MM.1S (cell line): ENCODE data around the gene IQGAP1.
"Not testable (repeated sequence)": the region's sequence is repeated elsewhere in the genome, so short reads cannot be mapped to it uniquely, and the experiment has no call there.

Experiments used
- DNase-seq: peaks from one replicate; pipeline ENCODE4 v3.0.0-alpha.2; 2015
- H2AFZ ChIP-seq: fragments of 300-600 bp; sonication (generic); 2 replicates; pipeline ENCODE4 v1.6.0; 2016; ENCODE audit warnings: antibody characterized with exemption, low read length
- H3F3A ChIP-seq: fragments of 300-600 bp; sonication (generic); 2 replicates; pipeline ENCODE4 v1.6.1; 2016; ENCODE audit warnings: mild to moderate bottlenecking, antibody characterized with exemption, low read length, moderate library complexity, mixed read lengths; ENCODE audit not compliant: insufficient read depth
- H3K27ac ChIP-seq: fragments of 300-600 bp; sonication (generic); 2 replicates; pipeline ENCODE4 v1.5.1; 2016; ENCODE audit warnings: mild to moderate bottlenecking, low read length
- H3K27me3 ChIP-seq: fragments of 300-600 bp; sonication (generic); replicated peaks from 2 replicates; pipeline ENCODE4 v1.6.0; 2016; ENCODE audit warnings: low read length; ENCODE audit not compliant: insufficient read depth
- H3K36me3 ChIP-seq: fragments of 300-600 bp; sonication (generic); replicated peaks from 2 replicates; pipeline ENCODE4 v1.6.1; 2016; ENCODE audit warnings: mild to moderate bottlenecking, low read length, mixed read lengths; ENCODE audit not compliant: insufficient read depth
- H3K4me1 ChIP-seq: fragments of 300-600 bp; sonication (generic); 2 replicates; pipeline ENCODE4 v1.6.1; 2016; ENCODE audit warnings: low read length, mixed read lengths
- H3K4me2 ChIP-seq: fragments of 300-600 bp; sonication (generic); 2 replicates; pipeline ENCODE4 v1.6.0; 2016; ENCODE audit warnings: low read depth, low read length
- H3K4me3 ChIP-seq: fragments of 300-600 bp; sonication (generic); 2 replicates; pipeline ENCODE4 v1.5.1; 2016; ENCODE audit warnings: low read length, mixed read lengths
- H3K79me2 ChIP-seq: fragments of 300-600 bp; sonication (generic); 2 replicates; pipeline ENCODE4 v1.6.1; 2016; ENCODE audit warnings: mixed run types, low read length, mixed read lengths
- H3K9ac ChIP-seq: fragments of 300-600 bp; sonication (generic); 2 replicates; pipeline ENCODE4 v1.6.1; 2016; ENCODE audit warnings: low read length, mixed read lengths
- H3K9me2 ChIP-seq: fragments of 300-600 bp; sonication (generic); replicated peaks from 2 replicates; pipeline ENCODE4 v1.6.1; 2016; ENCODE audit warnings: mild to moderate bottlenecking, low read length, mixed read lengths; ENCODE audit not compliant: insufficient read depth
- H3K9me3 ChIP-seq: fragments of 300-600 bp; sonication (generic); replicated peaks from 2 replicates; pipeline ENCODE4 v1.6.1; 2016; ENCODE audit warnings: mild to moderate bottlenecking, low read length, mixed read lengths; ENCODE audit not compliant: insufficient read depth
- H4K20me1 ChIP-seq: fragments of 300-600 bp; sonication (generic); 2 replicates; pipeline ENCODE4 v1.6.1; 2016; ENCODE audit warnings: mild to moderate bottlenecking, low read length, moderate library complexity, mixed read lengths; ENCODE audit not compliant: insufficient read depth
- EZH2 ChIP-seq: fragments of 300-600 bp; sonication (generic); optimal IDR thresholded peaks from 2 replicates; pipeline ENCODE3; 2017; ENCODE audit warnings: low read depth, mild to moderate bottlenecking, antibody characterized with exemption, low read length, mixed read lengths
- EZH2phosphoT487 ChIP-seq: fragments of 300-600 bp; sonication (generic); IDR thresholded peaks from 2 replicates; pipeline ENCODE4 v1.6.1; 2018; ENCODE audit warnings: antibody characterized with exemption, low read length
- TF ChIP-seq, protein P1 (sequence below): fragments of 300-600 bp; sonication (generic); IDR thresholded peaks from 2 replicates; pipeline ENCODE4 v1.5.1; 2016; ENCODE audit warnings: antibody characterized with exemption, low read length, mixed read lengths

Gene IQGAP1

DNA sequence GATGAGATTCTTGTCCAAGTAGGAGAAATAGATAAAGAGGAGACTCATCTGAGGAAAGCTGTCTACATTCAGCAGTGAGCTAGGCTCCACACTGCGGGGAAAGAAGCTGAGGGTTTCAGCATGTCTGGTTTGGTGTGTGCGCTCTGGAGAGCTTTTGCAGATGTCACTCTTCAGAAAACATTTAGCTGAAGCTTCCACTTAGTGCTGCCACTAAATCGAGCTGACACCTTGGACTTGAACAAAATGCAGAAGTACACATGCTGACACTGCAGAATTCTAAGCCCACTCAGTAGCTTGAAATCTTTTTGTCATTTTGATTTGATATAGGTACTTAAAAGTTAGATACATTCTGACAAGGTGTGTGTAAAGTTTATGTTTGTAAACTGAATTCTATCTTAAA lies 109.3 kb downstream of the IQGAP1 start:
- H3K9me3 ChIP-seq, result no peaks in the 10 kb centered on the region
- DNase-seq, result no peak
- no peak overlapping the region for H3K27ac ChIP-seq
- no peak overlapping the region for H3K4me2 ChIP-seq
- no peaks in the 10 kb centered on the region for H4K20me1 ChIP-seq
- H3K4me1 ChIP-seq, result no peaks in the 10 kb centered on the region
- no peak overlapping the region for H2AFZ ChIP-seq
- H3K4me3 ChIP-seq, result no peak overlapping the region
- no peaks in the 10 kb centered on the region for H3K27me3 ChIP-seq
- no peaks in the 10 kb centered on the region for H3K79me2 ChIP-seq
- no peaks in the 10 kb centered on the region for H3F3A ChIP-seq
- H3K9me2 ChIP-seq, result no peaks in the 10 kb centered on the region
- TF ChIP-seq EZH2phosphoT487 (no peak), EZH2 (no peak)
- TF ChIP-seq, protein P1, sequence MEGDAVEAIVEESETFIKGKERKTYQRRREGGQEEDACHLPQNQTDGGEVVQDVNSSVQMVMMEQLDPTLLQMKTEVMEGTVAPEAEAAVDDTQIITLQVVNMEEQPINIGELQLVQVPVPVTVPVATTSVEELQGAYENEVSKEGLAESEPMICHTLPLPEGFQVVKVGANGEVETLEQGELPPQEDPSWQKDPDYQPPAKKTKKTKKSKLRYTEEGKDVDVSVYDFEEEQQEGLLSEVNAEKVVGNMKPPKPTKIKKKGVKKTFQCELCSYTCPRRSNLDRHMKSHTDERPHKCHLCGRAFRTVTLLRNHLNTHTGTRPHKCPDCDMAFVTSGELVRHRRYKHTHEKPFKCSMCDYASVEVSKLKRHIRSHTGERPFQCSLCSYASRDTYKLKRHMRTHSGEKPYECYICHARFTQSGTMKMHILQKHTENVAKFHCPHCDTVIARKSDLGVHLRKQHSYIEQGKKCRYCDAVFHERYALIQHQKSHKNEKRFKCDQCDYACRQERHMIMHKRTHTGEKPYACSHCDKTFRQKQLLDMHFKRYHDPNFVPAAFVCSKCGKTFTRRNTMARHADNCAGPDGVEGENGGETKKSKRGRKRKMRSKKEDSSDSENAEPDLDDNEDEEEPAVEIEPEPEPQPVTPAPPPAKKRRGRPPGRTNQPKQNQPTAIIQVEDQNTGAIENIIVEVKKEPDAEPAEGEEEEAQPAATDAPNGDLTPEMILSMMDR, result no peak
- H3K36me3 ChIP-seq, result no peaks in the 10 kb centered on the region
- no peak overlapping the region for H3K9ac ChIP-seq

DNA sequence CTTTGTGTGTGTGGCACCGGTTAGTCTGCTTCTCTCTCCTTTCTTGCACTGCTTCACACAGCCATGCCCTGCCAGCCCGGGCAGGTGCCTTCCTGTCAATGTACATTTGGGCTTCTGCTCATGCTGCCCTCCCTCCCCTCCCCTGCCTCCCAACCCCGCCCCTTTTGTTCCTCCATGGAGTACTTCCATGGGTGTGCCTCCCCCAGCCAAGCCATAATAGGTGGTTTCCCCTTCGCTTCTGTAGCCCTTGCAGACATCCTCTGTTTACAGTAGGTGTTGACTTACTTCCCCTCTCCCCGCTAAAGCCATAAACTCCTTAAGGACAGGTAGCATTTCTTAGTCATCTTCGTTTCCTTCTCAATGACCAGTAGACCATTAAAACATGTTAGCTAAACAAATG lies 109.9 kb downstream of the IQGAP1 start:
- Histone ChIP-seq H3K4me1 (no peaks in the 10 kb centered on the region), H3K9me3 (no peaks in the 10 kb centered on the region), H3K36me3 (no peaks in the 10 kb centered on the region), H3K27me3 (no peaks in the 10 kb centered on the region), H3F3A (no peaks in the 10 kb centered on the region), H3K4me2 (no peak overlapping the region), H3K27ac (no peak overlapping the region), H3K4me3 (no peak overlapping the region), H3K9me2 (no peaks in the 10 kb centered on the region), H4K20me1 (no peaks in the 10 kb centered on the region), H3K79me2 (no peaks in the 10 kb centered on the region), H3K9ac (no peak overlapping the region), H2AFZ (no peak overlapping the region)
- no peak for DNase-seq
- no peak for TF ChIP-seq EZH2phosphoT487
- TF ChIP-seq EZH2, result no peak

DNA sequence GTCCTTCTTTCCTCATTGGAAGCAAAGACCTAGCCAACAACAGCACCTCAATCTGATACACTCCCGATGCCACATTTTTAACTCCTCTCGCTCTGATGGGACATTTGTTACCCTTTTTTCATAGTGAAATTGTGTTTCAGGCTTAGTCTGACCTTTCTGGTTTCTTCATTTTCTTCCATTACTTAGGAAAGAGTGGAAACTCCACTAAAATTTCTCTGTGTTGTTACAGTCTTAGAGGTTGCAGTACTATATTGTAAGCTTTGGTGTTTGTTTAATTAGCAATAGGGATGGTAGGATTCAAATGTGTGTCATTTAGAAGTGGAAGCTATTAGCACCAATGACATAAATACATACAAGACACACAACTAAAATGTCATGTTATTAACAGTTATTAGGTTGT lies 112.1 kb downstream of the IQGAP1 start:
- Histone ChIP-seq H2AFZ (no peak overlapping the region), H3K36me3 (no peaks in the 10 kb centered on the region), H3K4me2 (no peak overlapping the region), H3K4me3 (no peak overlapping the region), H4K20me1 (no peaks in the 10 kb centered on the region), H3K4me1 (no peaks in the 10 kb centered on the region), H3K9me2 (no peaks in the 10 kb centered on the region), H3K27me3 (no peaks in the 10 kb centered on the region), H3K27ac (no peak overlapping the region), H3K9me3 (no peaks in the 10 kb centered on the region), H3F3A (no peaks in the 10 kb centered on the region), H3K9ac (no peak overlapping the region), H3K79me2 (no peaks in the 10 kb centered on the region)
- no peak for DNase-seq
- TF ChIP-seq EZH2 (no peak), EZH2phosphoT487 (no peak)
- TF ChIP-seq, protein P1, result no peak

DNA sequence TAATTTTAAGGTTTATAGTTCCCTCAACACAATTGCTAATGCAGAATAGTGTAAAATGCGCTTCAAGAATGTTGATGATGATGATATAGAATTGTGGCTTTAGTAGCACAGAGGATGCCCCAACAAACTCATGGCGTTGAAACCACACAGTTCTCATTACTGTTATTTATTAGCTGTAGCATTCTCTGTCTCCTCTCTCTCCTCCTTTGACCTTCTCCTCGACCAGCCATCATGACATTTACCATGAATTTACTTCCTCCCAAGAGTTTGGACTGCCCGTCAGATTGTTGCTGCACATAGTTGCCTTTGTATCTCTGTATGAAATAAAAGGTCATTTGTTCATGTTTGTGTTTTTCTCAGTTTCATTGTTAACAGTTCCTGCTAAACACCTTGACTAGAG lies 113.9 kb downstream of the IQGAP1 start:
- Histone ChIP-seq H4K20me1 (no peaks in the 10 kb centered on the region), H3K36me3 (no peaks in the 10 kb centered on the region), H3F3A (no peaks in the 10 kb centered on the region), H2AFZ (no peak overlapping the region), H3K27ac (no peak overlapping the region), H3K9me2 (no peaks in the 10 kb centered on the region), H3K9ac (no peak overlapping the region), H3K4me3 (no peak overlapping the region), H3K4me1 (no peaks in the 10 kb centered on the region), H3K79me2 (no peaks in the 10 kb centered on the region), H3K4me2 (no peak overlapping the region), H3K27me3 (no peaks in the 10 kb centered on the region), H3K9me3 (no peaks in the 10 kb centered on the region)
- TF ChIP-seq EZH2 (no peak), EZH2phosphoT487 (no peak)
- TF ChIP-seq, protein P1, result no peak
- DNase-seq, result no peak

DNA sequence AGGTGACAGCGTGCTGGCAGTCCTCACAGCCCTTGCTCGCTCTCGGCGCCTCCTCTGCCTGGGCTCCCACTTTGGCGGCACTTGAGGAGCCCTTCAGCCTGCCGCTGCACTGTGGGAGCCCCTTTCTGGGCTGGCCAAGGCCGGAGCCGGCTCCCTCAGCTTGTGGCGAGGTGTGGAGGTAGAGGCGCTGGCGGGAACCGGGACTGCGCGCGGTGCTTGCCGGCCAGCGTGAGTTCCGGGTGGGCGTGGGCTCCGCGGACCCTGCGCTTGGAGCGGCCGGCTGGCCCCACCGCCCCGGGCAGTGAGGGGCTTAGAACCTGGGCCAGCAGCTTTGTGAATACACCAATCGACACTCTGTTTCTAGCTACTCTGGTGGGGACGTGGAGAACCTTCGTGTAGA lies 122.7 kb downstream of the IQGAP1 start:
- DNase-seq, H3K4me1 ChIP-seq, H4K20me1 ChIP-seq, H3F3A ChIP-seq, H3K9me2 ChIP-seq, H3K36me3 ChIP-seq, H3K4me3 ChIP-seq, H3K27ac ChIP-seq, H3K4me2 ChIP-seq, H2AFZ ChIP-seq, H3K79me2 ChIP-seq, H3K9me3 ChIP-seq, H3K9ac ChIP-seq, H3K27me3 ChIP-seq: not testable (repeated sequence)

DNA sequence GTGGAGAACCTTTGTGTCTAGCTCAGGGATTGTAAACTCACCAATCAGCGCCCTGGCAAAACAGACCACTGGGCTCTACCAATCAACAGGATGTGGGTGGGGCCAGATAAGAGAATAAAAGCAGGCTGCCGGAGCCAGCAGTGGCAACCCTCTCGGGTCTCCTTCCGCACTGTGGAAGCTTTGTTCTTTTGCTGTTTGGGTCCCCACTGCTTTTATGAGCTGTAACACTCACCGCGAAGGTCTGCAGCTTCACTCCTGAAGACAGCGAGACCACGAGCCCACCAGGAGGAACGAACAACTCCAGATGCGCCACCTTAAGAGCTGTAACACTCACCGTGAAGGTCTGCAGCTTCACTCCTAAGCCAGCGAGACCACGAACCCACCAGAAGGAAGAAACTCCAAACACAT lies 123.2 kb downstream of the IQGAP1 start:
- not testable (repeated sequence) for H3K27ac ChIP-seq, DNase-seq, H3K4me3 ChIP-seq, H3K9me2 ChIP-seq, H3K9me3 ChIP-seq, H3K36me3 ChIP-seq, H3F3A ChIP-seq, H3K79me2 ChIP-seq, H3K27me3 ChIP-seq, H3K9ac ChIP-seq, H3K4me1 ChIP-seq, H3K4me2 ChIP-seq, H2AFZ ChIP-seq, H4K20me1 ChIP-seq
